DOHH2 (cell line): ENCODE data around the gene ELAVL1.

ENCODE experiments used
- CTCF ChIP-seq: fragments of 200-600 bp; sonication (generic); IDR thresholded peaks from one replicate; pipeline ENCODE4 v1.5.1; 2014; ENCODE audit warnings: antibody characterized with exemption, mild to moderate bottlenecking, low read depth, low read length; ENCODE audit not compliant: poor library complexity, severe bottlenecking
- EZH2phosphoT487 ChIP-seq: fragments of 200-600 bp; sonication (generic); IDR thresholded peaks from 2 replicates; pipeline ENCODE4 v1.6.1; 2017; ENCODE audit warnings: borderline replicate concordance, mild to moderate bottlenecking, antibody characterized with exemption, low read length, moderate library complexity, mixed read lengths

GRCh38 chr19:7953060-7953459, 52.4 kb downstream of the ELAVL1 start:
- TF ChIP-seq CTCF (no peak), EZH2phosphoT487 (no peak)
